Astrocyte of the spinal cord (primary cell): ENCODE results near the gene NXF3.
"Not testable (repeated sequence)": the region's sequence is repeated elsewhere in the genome, so short reads cannot be mapped to it uniquely, and the experiment has no call there.

Source experiments
- DNase-seq: peaks from one replicate; pipeline ENCODE4 v3.0.0; 2011; ENCODE audit warnings: low read depth, low spot score
- H3K4me3 ChIP-seq: 2 replicates; pipeline ENCODE4 v1.5.1; 2011; ENCODE audit warnings: low read depth, mild to moderate bottlenecking, low read length, moderate library complexity
- CTCF ChIP-seq: IDR thresholded peaks from 2 replicates; pipeline ENCODE4 v1.5.1; 2012; ENCODE audit warnings: low read depth, mild to moderate bottlenecking, low read length, inconsistent platforms
- in situ Hi-C: cut with HindIII; loops from 2 replicates; pipeline ENCODE4 v1.10.0; 2017; ENCODE audit warnings: low sequenced_read_pairs

The NXF3 gene

GRCh38 chrX:103051260-103051789 is 41.6 kb downstream of the NXF3 start:
- DNase-seq, result no peak
- TF ChIP-seq CTCF, result no peak
- in situ Hi-C loops, result no loop called here
- H3K4me3 ChIP-seq, result no peak overlapping the region

- in situ Hi-C loops, H3K4me3 ChIP-seq, DNase-seq: not testable (repeated sequence)
Observed at GRCh38 chrX:103033371-103033770, 59.6 kb downstream of the NXF3 start.
